HUES48 (cell line): ENCODE results near the gene NEIL1.

Source experiments
- H3K27ac ChIP-seq: one replicate; pipeline ENCODE4 v1.7.0; 2013; ENCODE audit warnings: low read depth, low read length, inconsistent platforms
- H3K27me3 ChIP-seq: 2 replicates; pipeline ENCODE4 v1.6.1; 2013; ENCODE audit warnings: mild to moderate bottlenecking, low read length; ENCODE audit not compliant: control insufficient read depth, insufficient read depth
- H3K36me3 ChIP-seq: 2 replicates; pipeline ENCODE4 v1.6.1; 2013; ENCODE audit warnings: low read length; ENCODE audit not compliant: control insufficient read depth, insufficient read depth
- H3K4me1 ChIP-seq: 2 replicates; pipeline ENCODE4 v1.6.1; 2013; ENCODE audit warnings: mild to moderate bottlenecking, low read length; ENCODE audit not compliant: control insufficient read depth, insufficient read depth
- H3K4me3 ChIP-seq: 2 replicates; pipeline ENCODE4 v1.5.1; 2013; ENCODE audit warnings: mild to moderate bottlenecking, low read depth, low read length
- H3K9ac ChIP-seq: 2 replicates; pipeline ENCODE4 v1.6.1; 2013; ENCODE audit warnings: mild to moderate bottlenecking, low read depth, low read length, moderate library complexity
- H3K9me3 ChIP-seq: 2 replicates; pipeline ENCODE4 v1.6.1; 2013; ENCODE audit warnings: low read length; ENCODE audit not compliant: control insufficient read depth, insufficient read depth

NEIL1 gene

DNA sequence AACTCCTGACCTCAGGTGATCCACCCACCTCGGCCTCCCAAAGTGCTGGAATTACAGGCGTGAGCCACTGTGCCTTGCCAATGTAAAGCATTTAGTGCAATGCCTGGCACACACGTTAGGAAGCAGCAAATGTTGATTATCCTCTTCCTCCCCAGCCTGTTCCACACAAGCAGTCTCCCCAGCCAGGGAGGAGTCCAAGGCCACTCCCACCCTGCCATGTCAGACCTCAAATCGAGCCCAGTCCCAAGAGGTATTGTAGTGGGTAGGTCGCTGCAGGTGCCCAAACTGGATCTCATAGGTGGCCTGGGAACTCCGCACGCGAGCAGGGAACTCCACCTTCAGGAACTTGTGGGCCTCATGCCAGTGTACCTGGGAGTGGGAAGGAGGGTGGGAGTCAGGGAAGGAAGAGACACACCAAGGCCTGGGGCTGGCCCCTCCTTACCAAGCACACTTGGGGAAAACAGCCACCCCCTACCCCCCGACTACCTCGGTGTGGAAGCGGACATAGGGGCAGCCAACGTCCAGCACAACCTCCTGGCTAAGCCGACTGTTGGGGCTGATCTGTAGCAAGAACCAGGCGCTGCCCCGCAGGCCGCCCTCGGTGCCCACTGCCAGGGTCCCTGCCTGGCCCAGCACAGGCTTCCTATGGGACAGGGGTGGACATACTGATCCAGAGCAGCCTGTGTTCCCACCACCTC is 11.3 kb downstream of the NEIL1 start:
- no peak overlapping the region for H3K27ac ChIP-seq
- no peak overlapping the region for H3K9ac ChIP-seq
- peaks cover 40% of the 10 kb centered on the region for H3K36me3 ChIP-seq
- H3K9me3 ChIP-seq, result no peaks in the 10 kb centered on the region
- no peaks in the 10 kb centered on the region for H3K4me1 ChIP-seq
- no peak overlapping the region for H3K4me3 ChIP-seq
- no peaks in the 10 kb centered on the region for H3K27me3 ChIP-seq

- Histone ChIP-seq H3K9ac (no peak overlapping the region), H3K27me3 (no peaks in the 10 kb centered on the region), H3K4me3 (no peak overlapping the region), H3K9me3 (no peaks in the 10 kb centered on the region), H3K4me1 (no peaks in the 10 kb centered on the region), H3K36me3 (peaks cover 44% of the 10 kb centered on the region), H3K27ac (no peak overlapping the region)
Measured at GRCh38 chr15:75358771-75359536, 12.1 kb downstream of the NEIL1 start.

DNA sequence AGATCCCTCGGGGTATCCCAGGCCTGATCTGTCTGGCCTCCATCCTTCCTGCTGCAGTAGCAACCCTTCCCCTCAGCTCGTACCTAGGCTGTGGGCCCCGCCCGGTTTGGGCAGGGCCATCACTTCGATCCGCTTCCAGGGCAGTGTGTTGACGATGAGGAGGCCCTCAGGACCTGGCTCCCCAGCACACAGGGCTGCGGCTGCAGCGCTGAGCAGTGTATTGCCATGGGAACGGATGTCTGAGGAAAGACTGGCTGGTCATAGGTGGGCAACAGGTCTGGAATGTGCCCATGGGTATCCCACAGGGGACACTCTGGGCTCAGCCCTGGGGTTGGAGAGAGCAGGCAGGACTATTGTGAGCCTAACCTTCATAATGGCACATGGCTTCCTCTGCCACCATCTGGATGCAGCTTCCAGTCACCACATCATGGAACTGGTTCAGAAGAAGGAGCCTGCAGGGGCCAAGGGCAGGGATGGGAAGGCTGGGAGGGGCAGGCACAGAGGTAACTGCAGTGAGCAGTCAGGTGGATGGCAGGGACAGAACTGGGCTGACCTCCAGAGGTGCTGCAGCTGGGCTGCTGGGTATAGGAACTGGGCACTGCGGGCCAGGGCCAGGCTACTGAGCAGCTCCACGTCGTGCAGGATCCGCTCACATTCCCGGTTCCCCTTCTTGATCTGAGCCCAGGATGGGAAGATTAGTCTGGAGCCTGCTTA is 12.9 kb downstream of the NEIL1 start:
- no peak overlapping the region for H3K27ac ChIP-seq
- H3K27me3 ChIP-seq, result no peaks in the 10 kb centered on the region
- no peaks in the 10 kb centered on the region for H3K4me1 ChIP-seq
- no peak overlapping the region for H3K9ac ChIP-seq
- H3K4me3 ChIP-seq, result no peak overlapping the region
- no peaks in the 10 kb centered on the region for H3K9me3 ChIP-seq
- peaks cover 50% of the 10 kb centered on the region for H3K36me3 ChIP-seq

- Histone ChIP-seq H3K9ac (no peak overlapping the region), H3K4me1 (no peaks in the 10 kb centered on the region), H3K27ac (no peak overlapping the region), H3K36me3 (peaks cover 55% of the 10 kb centered on the region), H3K27me3 (no peaks in the 10 kb centered on the region), H3K4me3 (no peak overlapping the region), H3K9me3 (no peaks in the 10 kb centered on the region)
Measured at GRCh38 chr15:75360391-75360790, 13.6 kb downstream of the NEIL1 start.

DNA sequence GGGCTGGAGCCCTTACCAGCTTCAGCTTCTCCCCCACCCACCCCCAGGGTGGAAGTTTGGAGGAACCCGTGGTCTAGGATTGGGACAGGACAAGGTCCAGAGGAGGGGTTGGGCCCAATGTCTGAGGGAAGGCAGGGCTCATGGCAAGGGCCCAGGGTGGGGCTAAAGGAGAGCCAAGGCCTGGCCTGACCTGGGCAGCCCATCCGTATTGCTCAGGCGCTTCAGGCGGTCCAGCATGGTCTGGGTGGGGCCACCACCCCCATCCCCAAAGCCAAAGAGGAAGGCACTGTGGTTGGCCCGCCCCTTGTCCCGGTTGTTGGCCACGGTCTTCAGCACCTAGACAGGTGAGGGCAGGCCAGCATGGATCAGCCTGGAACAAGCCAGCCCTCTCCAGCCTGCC is 14.0 kb downstream of the NEIL1 start:
- Histone ChIP-seq H3K9me3 (no peaks in the 10 kb centered on the region), H3K4me1 (no peaks in the 10 kb centered on the region), H3K4me3 (no peak overlapping the region), H3K27ac (no peak overlapping the region), H3K36me3 (peaks cover 59% of the 10 kb centered on the region), H3K27me3 (no peaks in the 10 kb centered on the region), H3K9ac (no peak overlapping the region)

DNA sequence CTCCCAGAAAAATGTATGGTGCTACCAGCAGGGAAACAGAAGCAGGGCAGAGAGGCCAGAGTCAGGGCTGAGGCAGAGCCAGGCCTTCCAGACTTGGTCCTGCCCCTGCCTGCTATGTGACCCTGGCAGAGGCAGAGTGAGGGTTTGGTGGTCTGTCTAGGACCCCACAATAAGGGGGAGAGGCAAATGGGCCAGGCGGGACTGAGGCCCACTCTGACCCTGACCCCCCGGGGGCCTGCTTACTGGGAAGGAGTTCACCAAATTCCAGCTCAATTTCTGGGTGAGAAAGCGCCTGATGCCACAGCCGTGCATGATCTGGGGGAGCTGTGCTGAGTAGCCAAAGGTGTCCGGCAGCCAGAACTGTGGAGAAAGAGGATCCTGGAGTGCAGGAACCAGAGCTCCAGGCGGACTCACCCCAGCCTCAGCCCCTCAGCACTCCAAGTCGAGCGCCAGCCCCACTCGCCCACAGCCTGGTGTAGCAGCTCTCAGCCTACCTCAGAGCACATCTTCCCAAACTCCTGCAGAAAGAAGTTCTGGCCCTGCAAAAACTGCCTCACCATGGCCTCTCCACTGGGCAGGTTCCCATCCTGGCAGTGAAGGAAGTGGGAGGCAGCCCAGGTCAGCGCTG is 14.6 kb downstream of the NEIL1 start:
- no peak overlapping the region for H3K27ac ChIP-seq
- no peaks in the 10 kb centered on the region for H3K4me1 ChIP-seq
- no peaks in the 10 kb centered on the region for H3K9me3 ChIP-seq
- H3K4me3 ChIP-seq, result no peak overlapping the region
- H3K27me3 ChIP-seq, result no peaks in the 10 kb centered on the region
- H3K36me3 ChIP-seq, result peaks cover 63% of the 10 kb centered on the region
- H3K9ac ChIP-seq, result no peak overlapping the region

- Histone ChIP-seq H3K27me3 (no peaks in the 10 kb centered on the region), H3K4me1 (no peaks in the 10 kb centered on the region), H3K27ac (no peak overlapping the region), H3K9ac (no peak overlapping the region), H3K4me3 (no peak overlapping the region), H3K9me3 (no peaks in the 10 kb centered on the region), H3K36me3 (peaks cover 65% of the 10 kb centered on the region)
Measured at GRCh38 chr15:75361989-75362641, 15.3 kb downstream of the NEIL1 start.

- Histone ChIP-seq H3K27me3 (no peaks in the 10 kb centered on the region), H3K27ac (no peak overlapping the region), H3K9me3 (no peaks in the 10 kb centered on the region), H3K4me1 (peaks cover 4% of the 10 kb centered on the region; the same call in 1 of the 2 replicates), H3K9ac (no peak overlapping the region), H3K36me3 (peaks cover 68% of the 10 kb centered on the region), H3K4me3 (no peak overlapping the region)
Measured at GRCh38 chr15:75362642-75363249, 15.9 kb downstream of the NEIL1 start.

- peaks cover 58% of the 10 kb centered on the region for H3K36me3 ChIP-seq
- no peak overlapping the region for H3K9ac ChIP-seq
Measured at GRCh38 chr15:75363786-75364185, 16.9 kb downstream of the NEIL1 start.

DNA sequence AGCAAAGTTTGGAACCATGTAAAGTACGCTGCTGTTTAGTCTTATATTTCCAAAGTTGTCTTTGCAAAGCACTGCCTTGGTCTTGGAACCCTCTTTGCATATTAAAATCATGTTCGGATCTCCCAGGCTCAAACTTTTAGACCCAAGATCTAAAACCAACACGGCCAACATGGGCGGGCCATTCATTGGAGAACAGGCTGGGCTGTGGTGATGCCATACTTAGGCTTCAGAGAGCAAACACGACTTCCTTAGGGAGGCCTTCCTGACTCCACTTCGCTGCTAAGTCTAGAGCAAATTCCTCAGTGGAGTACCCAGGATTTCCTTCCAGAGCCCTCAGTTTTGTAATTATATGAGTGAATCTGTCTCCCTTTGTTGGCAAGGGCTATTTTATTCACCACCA is 18.0 kb downstream of the NEIL1 start:
- Histone ChIP-seq H3K4me3 (no peak overlapping the region), H3K4me1 (peaks cover 9% of the 10 kb centered on the region; the same call in 1 of the 2 replicates), H3K9me3 (no peaks in the 10 kb centered on the region), H3K27ac (no peak overlapping the region), H3K36me3 (peaks cover 50% of the 10 kb centered on the region), H3K9ac (no peak overlapping the region), H3K27me3 (no peaks in the 10 kb centered on the region)

More at GRCh38 chr15:75363786-75364185, 16.9 kb downstream of the NEIL1 start:
- Histone ChIP-seq H3K9me3 (no peaks in the 10 kb centered on the region), H3K4me3 (no peak overlapping the region), H3K4me1 (peaks cover 4% of the 10 kb centered on the region; the same call in 1 of the 2 replicates), H3K27ac (no peak overlapping the region), H3K27me3 (no peaks in the 10 kb centered on the region)
